ENCODE results near the gene NSMF. TPM values are rescaled to one million over a fixed set of nuclear protein-coding genes. Genes with fewer than 3 reads are reported as not detected.

NSMF gene
- total and polyA plus RNA-seq, 2 donors (not counting 1 experiment from before 2014, with no cell fraction given), result 28.7 to 59.4 TPM

GRCh38 chr9:137480686-137481683 is 21.9 kb upstream of the NSMF start:
- Histone ChIP-seq H3K4me2 (replicated peaks; ENCODE audit: low read depth, low read length, poor library complexity, severe bottlenecking) (no peak overlapping the region), H2AFZ (ENCODE audit: insufficient read depth, low read depth, low read length, poor library complexity, severe bottlenecking) (no peak overlapping the region), H3K27me3 (replicated peaks in 1 of 4; ENCODE audit: control extremely low read depth in 1 of 4, control insufficient read depth in 3 of 4, insufficient read depth in 4 of 4, low read length in 3 of 4) (no peaks in the 10 kb centered on the region), H3K36me3 (replicated peaks in 1 of 2; ENCODE audit: control extremely low read depth in 1 of 2, control insufficient read depth in 1 of 2, extremely low read depth in 1 of 2, insufficient read depth in 2 of 2, low read length in 1 of 2) (no peaks in the 10 kb centered on the region), H3K27ac (ENCODE audit: low read length in 2 of 2) (no peak overlapping the region), H3K9me3 (ENCODE audit: control extremely low read depth in 1 of 3, control insufficient read depth in 2 of 3, insufficient read depth in 1 of 3, low read length in 2 of 3) (peaks cover 0 to 5% (median 3%) of the 10 kb centered on the region in 3 donors), H3K9ac (ENCODE audit: low read length) (no peak overlapping the region), H3K4me3 (ENCODE audit: control extremely low read depth in 1 of 5, extremely low read depth in 1 of 5, insufficient read depth in 1 of 5, low read depth in 2 of 5, low read length in 4 of 5) (no peak overlapping the region), H4K20me1 (ENCODE audit: control insufficient read depth, insufficient read depth, low read length, poor library complexity, severe bottlenecking) (no peaks in the 10 kb centered on the region), H3K79me2 (ENCODE audit: control insufficient read depth, insufficient read depth, low read length) (no peaks in the 10 kb centered on the region), H3K4me1 (ENCODE audit: control insufficient read depth in 2 of 2, insufficient read depth in 2 of 2, low read length in 2 of 2) (no peaks in the 10 kb centered on the region)
- WGBS (ENCODE audit: insufficient coverage), result 94% methylated on average over 37 of the region's 38 CpGs
- CTCF ChIA-PET, result no interaction called here
- intact Hi-C loops (cut with micrococcal nuclease), result no loop called here
- H3K27me3 Mint-ChIP-seq, result no peaks in the 10 kb centered on the region
- POLR2A ChIA-PET, result no interaction called here
- DNase-seq (no peak), ATAC-seq (ENCODE audit: low read depth) (no peak)
- no peak overlapping the region for H3K27ac Mint-ChIP-seq
- TF ChIP-seq CTCF (IDR thresholded peaks at IDR 0.05), result no peak
- H3K4me3 Mint-ChIP-seq, result no peak overlapping the region
- no peaks in the 10 kb centered on the region for H3K4me1 Mint-ChIP-seq
- H3K9me3 Mint-ChIP-seq (ENCODE audit: insufficient read depth), result peaks cover 2% of the 10 kb centered on the region

GRCh38 chr9:137479892-137480685 is 21.0 kb upstream of the NSMF start:
- H3K4me3 Mint-ChIP-seq, result no peak overlapping the region
- Histone ChIP-seq H3K4me3 (ENCODE audit: control extremely low read depth in 1 of 5, extremely low read depth in 1 of 5, insufficient read depth in 1 of 5, low read depth in 2 of 5, low read length in 4 of 5) (no peak overlapping the region), H2AFZ (ENCODE audit: insufficient read depth, low read depth, low read length, poor library complexity, severe bottlenecking) (no peak overlapping the region), H3K9me3 (ENCODE audit: control extremely low read depth in 1 of 3, control insufficient read depth in 2 of 3, insufficient read depth in 1 of 3, low read length in 2 of 3) (peaks cover 1 to 11% (median 10%) of the 10 kb centered on the region in 3 donors), H3K79me2 (ENCODE audit: control insufficient read depth, insufficient read depth, low read length) (no peaks in the 10 kb centered on the region), H3K27me3 (replicated peaks in 1 of 4; ENCODE audit: control extremely low read depth in 1 of 4, control insufficient read depth in 3 of 4, insufficient read depth in 4 of 4, low read length in 3 of 4) (no peaks in the 10 kb centered on the region), H3K27ac (ENCODE audit: low read length in 2 of 2) (no peak overlapping the region), H3K4me1 (ENCODE audit: control insufficient read depth in 2 of 2, insufficient read depth in 2 of 2, low read length in 2 of 2) (no peaks in the 10 kb centered on the region), H3K9ac (ENCODE audit: low read length) (no peak overlapping the region), H3K36me3 (replicated peaks in 1 of 2; ENCODE audit: control extremely low read depth in 1 of 2, control insufficient read depth in 1 of 2, extremely low read depth in 1 of 2, insufficient read depth in 2 of 2, low read length in 1 of 2) (no peaks in the 10 kb centered on the region), H3K4me2 (replicated peaks; ENCODE audit: low read depth, low read length, poor library complexity, severe bottlenecking) (no peak overlapping the region), H4K20me1 (ENCODE audit: control insufficient read depth, insufficient read depth, low read length, poor library complexity, severe bottlenecking) (no peaks in the 10 kb centered on the region)
- DNase-seq, result no peak
- intact Hi-C loops (cut with micrococcal nuclease), result no loop called here
- no peaks in the 10 kb centered on the region for H3K4me1 Mint-ChIP-seq
- CTCF ChIA-PET, result no interaction called here
- H3K27me3 Mint-ChIP-seq, result no peaks in the 10 kb centered on the region
- POLR2A ChIA-PET, result no interaction called here
- H3K27ac Mint-ChIP-seq, result no peak overlapping the region
- ATAC-seq (ENCODE audit: low read depth), result no peak
- 94% methylated on average over 30 of the region's 32 CpGs for WGBS (ENCODE audit: insufficient coverage)
- peaks cover 7% of the 10 kb centered on the region for H3K9me3 Mint-ChIP-seq (ENCODE audit: insufficient read depth)
- TF ChIP-seq EZH2 (IDR thresholded peaks at IDR 0.05; ENCODE audit: borderline replicate concordance, insufficient read depth, low read depth, low read length, poor library complexity, severe bottlenecking) (no peak), CTCF (IDR thresholded peaks at IDR 0.05) (no peak)

All from B cell (primary cell).